NOMO-1 treated with dmso at 0.1 percent for 144 hours (cell line): ENCODE data around the gene ATP6AP2.
A peak's percentile ranks its signal among the peaks of the same experiment; 100 is the strongest.
"Not testable (repeated sequence)": the region's sequence is repeated elsewhere in the genome, so short reads cannot be mapped to it uniquely, and the experiment has no call there.

ENCODE experiments used
- DNase-seq: peaks from one replicate; lab custom pipeline; 2025; ENCODE audit not compliant: unreplicated experiment; lab: John Stamatoyannopoulos, UW

The ATP6AP2 gene

DNA sequence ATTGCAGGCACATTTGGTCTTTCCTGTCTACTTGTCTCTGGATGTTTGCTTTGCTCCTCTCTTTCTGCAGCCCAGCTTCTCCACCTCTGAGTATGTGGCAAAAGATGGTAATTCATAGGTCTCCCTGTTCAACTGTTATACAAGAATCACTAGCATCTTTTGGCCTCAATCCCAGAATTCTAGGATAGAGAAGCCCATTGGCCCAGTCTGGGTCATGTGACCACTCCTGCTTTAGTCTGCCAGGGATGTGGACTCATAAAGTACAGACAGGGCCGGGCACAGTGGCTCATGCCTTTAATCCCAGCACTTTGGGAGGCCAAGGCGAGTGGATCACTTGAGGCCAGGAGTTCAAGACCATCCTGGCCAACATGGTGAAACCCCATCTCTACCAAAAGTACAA lies 5.4 kb upstream of the ATP6AP2 start:
- DNase-seq: not testable (repeated sequence)

DNA sequence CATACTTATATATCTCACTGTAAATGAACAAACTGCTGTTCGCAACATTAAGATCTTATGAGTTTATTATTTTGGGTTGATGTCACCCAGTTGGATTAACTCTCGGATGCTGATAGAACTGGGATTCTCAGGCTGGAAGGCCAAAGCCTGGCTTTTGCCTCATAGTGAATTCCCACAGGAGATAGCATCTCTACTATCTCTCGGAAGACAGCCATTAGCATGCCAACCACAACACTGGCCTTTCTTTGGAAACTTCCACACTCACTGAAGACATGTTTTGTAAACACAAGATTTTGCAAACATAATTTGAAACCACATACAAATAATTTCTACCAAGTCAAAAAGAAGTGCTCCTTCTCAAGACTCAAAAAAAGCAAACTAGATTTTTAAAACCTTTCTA lies 4.5 kb upstream of the ATP6AP2 start:
- DNase-seq: no peak

DNA sequence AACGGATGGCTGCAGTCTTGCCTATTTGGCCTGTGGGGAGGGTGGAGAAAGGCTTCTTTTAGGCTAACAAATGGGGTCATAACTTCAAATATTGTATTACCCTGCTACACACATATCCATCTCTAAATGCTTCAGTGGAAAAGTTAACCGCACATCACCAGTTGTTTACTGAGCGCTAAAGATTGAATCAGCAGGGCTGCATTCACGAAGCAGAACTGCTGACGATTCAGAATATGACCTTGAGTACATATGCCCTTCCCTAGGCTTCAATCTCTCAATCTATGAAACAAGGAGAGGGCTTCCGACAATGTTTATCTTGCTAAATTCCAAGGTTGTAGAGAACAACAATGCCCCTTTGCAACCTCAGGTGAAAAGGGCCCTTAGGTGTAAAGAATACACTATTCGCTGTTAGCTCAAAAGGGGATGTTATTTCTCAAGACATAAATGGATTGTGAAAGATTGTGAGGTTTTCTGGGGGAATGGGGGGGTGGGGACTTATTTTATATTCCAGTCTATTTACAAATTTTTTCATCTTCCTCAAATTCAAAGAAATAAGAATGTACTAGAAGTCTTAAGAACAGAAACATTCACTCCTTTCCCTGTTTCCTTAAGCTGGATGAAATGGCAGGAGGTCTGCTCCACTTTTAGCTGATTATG lies 2.6 kb upstream of the ATP6AP2 start:
- DNase-seq: no peak

DNA sequence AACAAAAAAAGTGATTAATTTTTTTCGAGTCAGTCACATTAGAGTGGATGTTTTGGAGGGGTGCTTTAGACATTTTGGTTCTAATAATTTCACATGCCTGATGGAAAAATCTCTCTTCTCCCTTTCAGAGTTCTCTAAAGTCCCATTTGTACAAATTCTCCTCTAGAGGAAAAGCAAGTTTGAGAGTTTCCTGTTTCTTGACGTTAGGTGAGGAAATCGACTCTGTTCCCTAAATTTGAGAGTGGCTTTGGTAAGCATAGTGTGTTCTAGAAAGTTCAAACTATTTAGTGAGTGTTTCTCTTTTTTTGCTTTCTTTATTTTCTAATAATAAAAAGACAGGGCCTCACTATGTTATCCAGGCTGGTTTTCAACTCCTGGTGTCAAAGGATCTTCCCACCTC lies 1.6 kb upstream of the ATP6AP2 start:
- DNase-seq: peak; percentile 13

DNA sequence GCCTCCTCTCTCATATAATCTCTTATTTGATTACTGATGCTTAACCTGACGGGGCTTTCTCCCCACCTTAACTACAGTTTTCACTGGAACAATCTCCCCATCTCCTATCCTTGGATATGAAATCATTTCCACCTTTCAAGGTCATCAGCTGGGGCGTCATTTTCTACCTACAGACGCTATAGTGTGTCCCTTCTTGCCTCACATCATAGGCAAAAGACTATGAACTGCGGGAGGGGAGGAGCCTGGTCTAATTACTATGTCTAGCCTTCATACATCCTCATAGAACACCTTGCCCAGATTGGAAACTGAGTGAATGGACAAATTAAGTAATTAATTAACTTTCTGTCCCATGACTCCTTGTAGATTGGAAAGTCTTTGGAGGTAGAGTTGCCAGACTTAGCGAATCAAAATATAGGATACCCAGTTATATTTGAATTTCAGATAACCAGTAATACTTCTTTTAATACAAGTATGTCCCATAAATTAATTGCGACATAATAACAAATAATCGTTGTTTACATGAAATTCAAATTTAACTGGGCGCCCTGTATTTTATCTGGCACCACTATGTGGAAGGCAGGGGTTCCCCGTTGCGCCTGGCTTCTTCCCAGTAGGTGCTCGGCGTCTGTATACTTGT lies 752 bp upstream of the ATP6AP2 start:
- no peak for DNase-seq

DNA sequence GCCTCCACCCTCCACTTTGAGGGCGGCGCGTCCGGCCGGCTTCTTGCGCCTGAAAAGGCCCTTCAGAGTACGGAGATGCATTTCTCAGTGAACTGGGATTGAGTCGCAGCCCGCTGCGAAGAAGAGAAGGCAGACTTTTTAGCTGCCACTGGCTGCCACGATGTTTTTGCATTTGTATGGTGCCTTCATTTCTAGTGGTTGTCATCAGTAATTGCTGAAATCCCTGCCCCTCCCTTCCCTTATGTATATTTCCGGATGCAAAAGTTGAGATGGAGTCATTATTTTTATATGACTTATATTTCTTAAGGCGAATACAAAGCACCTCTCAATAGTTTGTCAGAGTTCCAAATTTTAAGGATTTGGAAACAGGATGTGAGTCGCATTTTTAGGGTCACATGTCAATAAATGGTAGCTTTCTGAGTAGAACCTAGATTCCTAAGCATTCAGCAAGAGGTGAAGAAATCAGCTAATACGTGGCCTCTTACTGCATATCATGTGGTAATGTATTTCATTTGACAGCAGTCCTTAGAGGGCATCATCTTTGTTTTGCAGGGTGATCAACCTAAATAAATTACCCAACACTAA lies 658 bp downstream of the ATP6AP2 start:
- no peak for DNase-seq

DNA sequence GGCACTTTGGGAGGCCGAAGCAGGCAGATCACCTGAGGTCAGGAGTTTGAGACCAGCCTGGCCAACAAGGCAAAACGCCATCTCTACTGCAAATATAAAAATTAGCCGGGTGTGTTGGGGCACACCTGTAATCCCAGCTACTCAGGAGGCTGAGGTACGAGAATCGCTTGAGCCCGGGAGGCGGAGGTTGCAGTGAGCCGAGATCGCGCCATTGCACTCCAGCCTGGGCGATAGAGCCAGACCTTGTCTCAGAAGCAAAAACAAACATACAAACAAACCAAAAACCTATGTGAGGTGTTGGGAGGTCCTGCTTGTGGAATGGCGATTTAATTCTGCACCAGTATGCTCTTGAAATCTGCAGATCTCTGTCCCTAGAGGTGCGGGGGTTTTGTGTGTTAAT lies 1.4 kb downstream of the ATP6AP2 start:
- not testable (repeated sequence) for DNase-seq

DNA sequence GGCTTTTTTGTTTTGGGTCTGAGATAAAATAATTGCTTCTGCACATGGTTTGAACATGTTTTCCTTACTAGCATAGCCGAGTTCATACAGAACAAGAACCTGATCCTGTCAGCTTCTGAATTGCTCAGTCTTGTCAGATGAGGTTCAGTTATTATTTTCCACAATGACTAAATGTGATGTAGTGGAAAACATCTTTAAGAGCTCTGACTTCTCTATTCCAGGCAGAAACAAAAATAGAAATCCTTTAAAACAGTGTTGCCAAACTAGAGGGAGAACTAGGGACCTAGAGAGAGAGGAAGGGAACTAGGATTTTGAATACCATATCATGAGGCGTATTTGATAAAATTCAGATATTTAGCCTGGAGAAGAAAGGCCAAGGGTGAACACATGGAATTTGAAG lies 2.0 kb downstream of the ATP6AP2 start:
- no peak for DNase-seq

DNA sequence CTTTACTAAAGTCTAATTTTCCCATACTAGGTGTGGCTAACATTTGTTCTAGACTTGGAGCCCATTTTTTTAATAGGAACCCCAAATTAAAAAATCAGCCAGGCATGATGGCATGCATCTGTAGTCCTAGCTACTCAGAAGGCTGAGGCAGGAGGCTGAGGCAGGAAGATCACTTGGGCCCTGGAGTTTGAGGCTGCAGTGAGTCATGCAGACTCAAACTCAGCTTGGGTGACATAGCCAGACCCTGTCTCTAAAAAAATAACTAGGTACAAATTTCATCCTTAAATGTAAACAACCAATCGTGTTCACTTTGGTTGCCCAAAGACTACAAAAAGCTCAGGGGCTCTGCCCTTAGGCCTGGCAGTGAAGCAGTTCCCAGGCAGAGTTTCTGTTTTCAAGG lies 6.9 kb downstream of the ATP6AP2 start:
- not testable (repeated sequence) for DNase-seq

DNA sequence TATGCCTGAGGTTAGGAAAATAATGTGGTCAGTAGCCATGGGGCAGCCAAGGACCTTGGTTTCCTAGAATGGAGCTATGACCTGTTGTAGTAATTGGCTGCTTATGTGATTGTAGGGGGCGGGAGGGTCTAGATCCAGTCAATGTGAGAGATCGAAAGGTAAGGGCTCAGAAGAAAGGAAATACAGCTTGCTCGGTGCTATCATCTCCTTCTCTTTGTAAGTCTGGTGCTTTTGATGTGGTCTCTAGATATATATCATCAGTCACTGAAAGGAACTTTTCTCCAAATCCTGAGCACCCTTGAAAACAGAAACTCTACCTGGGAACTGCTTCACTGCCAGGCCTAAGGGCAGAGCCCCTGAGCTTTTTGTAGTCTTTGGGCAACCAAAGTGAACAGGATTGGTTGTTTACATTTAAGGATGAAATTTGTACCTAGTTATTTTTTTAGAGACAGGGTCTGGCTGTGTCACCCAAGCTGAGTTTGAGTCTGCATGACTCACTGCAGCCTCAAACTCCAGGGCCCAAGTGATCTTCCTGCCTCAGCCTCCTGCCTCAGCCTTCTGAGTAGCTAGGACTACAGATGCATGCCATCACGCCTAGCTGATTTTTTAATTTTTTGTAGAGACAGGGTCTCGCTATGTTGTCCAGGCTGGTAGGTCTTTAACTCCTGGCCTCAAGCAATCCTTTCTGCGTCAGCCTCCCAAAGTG lies 9.0 kb downstream of the ATP6AP2 start:
- DNase-seq: not testable (repeated sequence)

DNA sequence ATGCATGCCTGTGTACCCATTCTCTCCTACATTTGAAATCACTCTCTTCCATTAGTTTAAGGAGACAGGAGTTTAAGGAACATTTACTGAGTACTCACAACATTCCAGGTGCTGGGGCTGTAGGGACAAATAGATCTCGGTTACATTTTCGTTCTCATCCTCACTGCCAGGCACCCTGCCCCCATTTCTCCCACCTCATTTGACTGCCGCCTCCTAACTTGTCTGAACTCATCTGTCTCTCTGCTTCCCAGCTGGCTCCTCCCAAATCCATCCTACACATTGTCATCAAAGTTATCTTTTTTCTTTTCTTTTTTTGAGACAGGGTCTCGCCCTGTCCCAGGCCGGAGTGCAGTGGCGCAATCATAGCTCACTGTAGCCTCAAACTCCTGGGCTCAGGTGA lies 22.7 kb downstream of the ATP6AP2 start:
- DNase-seq: no peak

DNA sequence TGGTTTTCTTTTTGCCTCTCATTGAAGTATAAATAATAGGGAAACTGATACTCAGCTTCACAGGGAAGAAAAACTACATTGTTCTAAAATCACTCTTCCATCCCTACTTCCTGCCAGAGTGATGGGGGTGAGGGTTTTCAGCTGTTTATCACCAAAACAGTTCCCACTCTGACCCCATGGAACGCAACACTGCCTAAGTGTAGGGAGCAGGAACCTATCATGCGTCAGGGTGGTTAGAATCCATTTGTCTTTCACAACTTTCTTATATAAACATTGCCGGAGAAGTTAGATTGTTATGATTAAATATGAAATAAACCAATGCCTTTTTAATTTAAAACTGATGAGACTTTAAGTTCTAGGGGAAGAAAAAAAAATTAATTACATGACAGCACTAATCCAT lies 26.6 kb downstream of the ATP6AP2 start:
- DNase-seq: no peak

DNA sequence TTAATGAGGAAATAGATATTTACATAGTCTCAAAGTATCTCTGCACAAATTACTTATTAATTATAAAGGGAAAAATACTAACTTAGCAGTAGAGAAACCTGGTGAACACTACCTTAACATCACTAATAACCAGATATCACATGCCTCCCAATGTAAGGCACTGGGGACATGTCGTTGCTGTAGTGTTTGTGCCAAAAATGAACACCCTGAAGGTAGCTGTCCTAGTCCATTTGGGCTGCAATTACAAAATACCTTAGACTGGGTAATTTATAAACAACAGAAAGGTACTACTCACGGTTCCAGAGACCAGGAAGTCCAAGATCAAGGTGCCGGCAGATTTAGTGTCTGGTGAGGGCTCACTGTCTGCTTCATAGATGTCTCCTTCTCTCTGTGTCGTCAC lies 31.7 kb downstream of the ATP6AP2 start:
- no peak for DNase-seq

DNA sequence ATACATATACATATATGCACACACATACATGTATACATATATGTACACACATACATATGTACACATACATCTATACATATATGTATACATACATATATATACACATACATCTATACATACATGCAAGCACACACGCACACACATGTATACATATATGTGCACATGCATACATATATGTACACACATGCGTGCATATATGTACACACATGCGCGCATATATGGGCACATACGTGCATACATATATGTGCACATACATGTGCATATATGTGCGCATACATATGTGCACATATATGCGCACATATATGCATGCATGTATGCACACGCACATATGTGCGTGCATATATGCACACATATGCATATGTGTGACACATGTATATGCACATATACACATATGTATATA lies 35.2 kb downstream of the ATP6AP2 start:
- DNase-seq: no peak

DNA sequence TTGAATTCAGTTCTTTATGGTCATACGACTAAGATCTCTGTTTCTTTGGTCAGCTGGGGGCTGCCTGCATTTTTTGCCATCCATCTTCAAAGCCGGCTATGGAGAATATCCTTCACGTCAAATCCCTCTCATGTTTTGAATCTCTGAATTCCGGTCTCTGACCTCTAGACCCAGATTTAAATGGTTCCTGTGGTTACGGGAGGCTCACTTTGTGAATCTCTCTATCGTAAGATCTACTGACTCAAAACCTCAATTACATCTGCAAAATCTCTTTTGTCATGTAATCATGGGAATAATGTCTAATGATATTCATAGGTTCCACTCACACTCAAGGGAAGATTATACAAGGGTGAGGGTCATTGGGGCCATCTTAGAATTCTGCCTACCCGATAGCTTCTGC lies 36.8 kb downstream of the ATP6AP2 start:
- DNase-seq: no peak

DNA sequence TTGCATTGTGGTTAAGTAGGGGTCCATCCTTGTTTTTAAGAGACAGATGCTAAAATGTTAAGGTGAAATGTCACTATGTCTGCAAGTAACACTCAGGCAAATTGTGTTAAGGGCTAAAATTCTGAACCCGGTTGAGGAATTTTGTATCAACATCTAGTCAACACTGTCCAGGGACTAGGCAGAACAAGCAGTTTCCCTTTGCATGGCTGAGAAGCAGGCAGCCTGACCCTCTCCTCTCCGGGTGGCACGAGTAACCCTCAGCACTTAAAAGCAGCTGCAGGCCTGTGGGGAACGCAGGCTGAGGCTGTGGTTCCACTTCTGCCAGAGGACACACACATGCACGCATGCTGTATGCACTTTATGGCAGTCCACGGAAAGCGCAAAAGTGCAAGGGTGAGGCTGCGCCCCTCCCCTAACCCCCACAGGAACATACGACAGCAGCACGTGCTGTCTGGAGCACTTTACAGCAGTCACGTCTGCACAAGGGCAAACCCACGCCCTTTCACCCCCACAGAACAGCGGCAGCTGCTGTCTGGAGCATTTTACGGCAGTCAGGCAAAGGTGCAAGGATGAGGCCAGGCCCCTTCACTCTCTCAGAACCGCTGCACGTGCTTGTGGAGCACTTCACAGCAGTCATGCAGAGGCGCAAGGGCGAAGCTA lies 41.8 kb downstream of the ATP6AP2 start:
- no peak for DNase-seq

DNA sequence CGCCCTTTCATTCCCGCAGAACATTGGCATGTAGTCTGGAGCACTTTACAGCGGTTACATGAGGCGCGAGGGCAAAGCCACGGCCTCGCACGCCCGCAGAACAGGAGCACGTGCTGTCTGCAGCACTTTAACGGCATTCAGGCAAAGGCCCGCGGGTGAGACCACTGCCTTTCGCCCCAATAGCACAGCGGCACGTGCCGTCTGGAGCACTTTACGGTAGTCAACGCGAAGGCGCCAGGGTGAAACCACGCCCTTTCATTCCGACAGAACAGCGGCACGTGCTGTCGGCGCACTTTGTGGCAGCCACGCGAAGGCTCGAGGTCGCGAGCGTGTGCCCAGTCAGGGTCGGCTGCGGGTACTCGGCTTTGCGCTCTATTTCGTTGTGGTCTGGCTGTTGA lies 42.4 kb downstream of the ATP6AP2 start, which contains the start of gene MPC1L:
TSS of gene MPC1L (plus strand) at position 290 of the 398 bp plus-strand sequence. CDS start 138 bp downstream, outside the sequence.
- DNase-seq: no peak

DNA sequence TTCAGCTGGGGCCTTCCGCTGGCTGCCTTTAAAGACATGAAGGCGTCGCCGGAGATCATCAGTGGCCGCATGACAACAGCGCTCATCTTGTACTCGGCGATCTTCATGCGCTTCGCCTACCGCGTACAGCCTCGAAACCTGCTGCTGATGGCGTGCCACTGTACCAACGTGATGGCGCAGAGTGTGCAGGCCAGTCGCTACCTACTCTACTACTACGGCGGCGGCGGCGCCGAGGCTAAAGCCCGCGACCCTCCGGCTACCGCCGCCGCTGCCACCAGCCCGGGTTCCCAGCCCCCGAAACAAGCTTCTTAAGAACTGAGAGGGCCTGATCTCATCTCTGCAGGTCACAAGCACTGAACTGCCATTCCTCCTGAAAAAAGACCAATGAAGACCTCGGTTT lies 42.9 kb downstream of the ATP6AP2 start:
- no peak for DNase-seq

DNA sequence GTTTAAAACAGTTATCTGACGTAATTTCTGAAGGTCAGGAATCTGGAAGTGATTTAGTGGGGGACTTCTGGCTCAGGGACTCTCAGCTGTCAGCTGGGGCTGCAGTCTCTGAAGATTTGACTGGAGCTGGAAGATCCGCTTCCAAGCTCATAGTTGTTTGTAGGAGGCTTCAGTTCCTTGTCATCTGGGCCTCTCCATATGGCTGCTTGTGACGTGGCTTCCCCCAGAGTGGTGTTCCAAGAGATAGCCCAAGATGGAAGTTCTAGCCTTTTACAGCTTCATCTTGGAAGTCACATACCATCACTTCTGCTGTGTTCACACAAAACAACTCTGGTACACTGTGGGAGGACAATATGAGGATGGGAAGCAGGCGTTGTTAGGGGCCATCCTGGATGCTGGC lies 44.5 kb downstream of the ATP6AP2 start:
- no peak for DNase-seq

DNA sequence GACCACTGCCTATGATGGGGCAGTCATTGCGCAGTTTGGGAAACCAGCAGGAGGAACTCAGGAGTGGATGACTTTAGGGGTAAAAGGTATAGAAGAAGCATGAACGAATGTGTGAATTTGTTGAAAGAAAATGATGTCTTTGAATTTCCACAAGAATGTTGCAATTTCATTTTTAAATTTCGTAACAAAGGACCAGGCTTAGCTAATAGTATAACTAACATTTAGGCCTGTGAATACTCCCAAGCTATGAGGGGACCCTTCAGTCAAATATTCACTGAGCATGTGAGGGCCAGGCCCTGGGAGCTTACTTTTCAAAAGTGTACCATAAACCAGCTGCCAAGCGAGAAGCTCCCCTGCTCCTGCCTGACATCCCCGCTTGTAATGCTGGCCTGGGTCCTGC lies 47.7 kb downstream of the ATP6AP2 start:
- no peak for DNase-seq

DNA sequence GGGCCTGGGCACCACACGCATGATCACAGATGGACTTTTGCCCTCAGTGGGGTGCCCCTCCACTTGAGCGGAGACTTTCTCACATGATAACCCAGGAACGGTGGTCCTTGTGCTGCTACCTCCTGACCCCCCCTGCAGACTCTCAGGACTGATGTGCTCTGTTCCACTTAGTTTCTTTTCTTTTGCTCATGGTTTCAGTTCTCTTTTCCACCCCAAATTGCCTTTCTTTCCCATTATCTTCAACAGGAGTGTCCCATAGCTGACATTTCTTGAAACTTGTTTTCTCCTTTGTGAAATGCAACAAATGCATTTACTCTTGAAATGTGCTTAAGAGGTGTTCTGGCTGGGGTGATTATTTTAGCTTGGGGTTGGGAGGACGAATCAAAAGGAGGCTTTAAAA lies 51.4 kb downstream of the ATP6AP2 start:
- DNase-seq: no peak
